LHCN-M2 (cell line): ENCODE data around the gene IQSEC3. TPM values are rescaled to one million over a fixed set of nuclear protein-coding genes. Genes with fewer than 3 reads are reported as not detected.
"Not testable (repeated sequence)": the region's sequence is repeated elsewhere in the genome, so short reads cannot be mapped to it uniquely, and the experiment has no call there.

ENCODE experiments used
- DNase-seq: peaks from one replicate; pipeline ENCODE4 v3.0.0-alpha.2; 2012; ENCODE audit warnings: low read depth
- total RNA-seq: library from RNA; depleted of rRNA; stranded (reverse); fragments of >200 nt; gene quantifications from 2 replicates; pipeline ENCODE4 v1.2.3, GENCODE V29; 2014

The IQSEC3 gene
- total RNA-seq, 1 experiment from 2014 or later: not detected

DNA sequence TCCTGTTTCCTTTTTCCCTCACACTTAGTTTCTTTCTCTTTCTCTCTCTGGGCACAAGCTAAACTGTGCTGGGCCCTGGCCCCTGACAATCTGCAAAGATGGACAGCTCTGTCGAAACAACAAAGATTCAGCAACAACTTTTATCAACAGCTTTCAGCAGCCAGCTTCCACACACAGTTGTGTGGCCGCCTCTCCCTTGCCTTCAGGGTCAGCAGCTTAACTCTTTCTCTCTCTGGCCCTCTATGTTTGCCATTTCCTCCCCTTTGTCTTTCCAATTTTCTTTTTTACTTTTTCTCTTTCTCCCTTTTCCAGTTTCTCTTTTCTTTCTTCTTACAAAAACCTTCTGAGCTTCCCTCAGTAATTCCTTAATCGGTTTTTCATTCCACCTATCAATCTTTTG, 43.3 kb downstream of the IQSEC3 start:
- no peak for DNase-seq

DNA sequence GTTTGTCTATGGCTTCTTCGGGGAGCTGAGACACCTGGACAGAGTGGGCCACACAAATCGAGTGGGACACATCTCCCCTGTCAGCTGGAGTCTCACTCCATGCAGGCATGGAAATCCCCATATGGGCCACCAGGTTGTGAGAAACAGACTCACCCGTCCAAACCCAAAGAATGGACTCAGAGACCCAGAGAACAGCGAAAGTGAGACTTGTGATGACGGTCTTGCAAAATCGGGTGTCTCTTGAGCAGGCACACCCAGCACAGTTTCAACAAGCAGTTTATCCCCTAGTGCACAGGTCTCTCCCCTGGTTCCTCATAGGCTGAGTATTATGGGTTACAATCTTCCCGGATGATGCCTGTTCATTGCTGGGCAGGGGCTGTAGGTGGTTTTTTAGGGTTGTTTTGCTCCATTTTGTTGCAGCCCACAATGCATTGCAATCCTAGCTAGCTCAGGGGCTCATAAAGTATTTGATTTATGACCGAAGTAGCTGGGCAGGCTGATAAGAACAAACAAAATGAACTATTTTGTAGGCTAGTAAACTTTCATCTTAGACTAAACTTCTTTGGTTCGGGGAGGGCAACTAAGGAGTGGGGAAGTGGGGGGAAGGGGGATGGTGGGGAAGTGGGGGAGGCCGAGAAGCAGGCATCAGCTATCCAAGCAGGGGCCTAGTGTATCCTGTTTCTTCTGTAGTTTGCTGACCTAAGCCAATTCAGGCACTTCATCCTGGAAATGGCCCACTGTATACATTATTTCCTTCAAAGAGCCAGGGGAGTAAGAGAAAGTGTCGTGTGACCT, 45.3 kb downstream of the IQSEC3 start:
- DNase-seq: no peak

DNA sequence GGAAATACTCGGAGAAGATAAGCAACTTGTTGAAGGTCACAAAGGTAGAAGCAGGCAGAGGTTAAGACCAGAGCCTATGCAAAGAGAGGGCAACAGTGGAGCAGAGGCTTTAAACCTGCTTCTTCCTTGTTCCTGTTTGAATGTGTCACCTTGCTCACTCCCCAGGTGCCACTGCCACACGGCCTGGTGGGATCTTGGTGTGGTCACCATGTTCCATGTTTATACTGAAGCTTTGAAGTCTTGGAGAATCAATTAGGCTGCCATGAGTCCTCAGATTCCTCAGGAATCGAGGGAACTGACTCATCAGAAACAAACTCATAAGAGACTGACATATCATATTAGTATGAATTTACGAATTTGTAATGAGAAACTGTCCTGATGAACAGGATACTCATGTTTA, 46.8 kb downstream of the IQSEC3 start:
- no peak for DNase-seq

DNA sequence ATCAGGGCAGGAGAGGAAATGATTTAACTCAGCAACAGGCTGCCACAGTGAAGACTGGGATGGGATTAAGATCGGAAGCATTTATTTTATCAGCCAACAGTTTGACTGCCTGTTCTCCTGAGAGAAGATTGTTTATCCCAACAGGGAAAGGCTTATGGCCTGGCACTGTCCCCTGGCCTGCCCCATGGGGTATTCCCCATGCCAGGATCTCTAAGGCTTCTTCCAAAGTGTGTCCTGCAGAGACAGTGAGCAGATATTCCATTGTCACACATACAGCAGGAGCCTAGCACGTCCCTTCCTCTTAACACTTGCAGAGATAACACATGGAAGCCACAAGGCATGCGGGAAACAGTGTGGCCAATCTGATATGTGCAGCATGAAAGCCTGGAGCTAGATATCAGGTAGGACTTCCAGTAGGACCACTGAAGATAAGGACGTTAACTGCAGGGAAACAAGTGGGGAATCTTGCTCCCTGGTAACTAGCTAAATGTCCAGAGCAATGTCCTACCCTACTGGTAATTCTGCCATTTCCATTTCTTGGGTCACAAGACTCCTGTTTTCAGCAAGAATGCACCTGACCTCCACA, 48.2 kb downstream of the IQSEC3 start:
- no peak for DNase-seq

DNA sequence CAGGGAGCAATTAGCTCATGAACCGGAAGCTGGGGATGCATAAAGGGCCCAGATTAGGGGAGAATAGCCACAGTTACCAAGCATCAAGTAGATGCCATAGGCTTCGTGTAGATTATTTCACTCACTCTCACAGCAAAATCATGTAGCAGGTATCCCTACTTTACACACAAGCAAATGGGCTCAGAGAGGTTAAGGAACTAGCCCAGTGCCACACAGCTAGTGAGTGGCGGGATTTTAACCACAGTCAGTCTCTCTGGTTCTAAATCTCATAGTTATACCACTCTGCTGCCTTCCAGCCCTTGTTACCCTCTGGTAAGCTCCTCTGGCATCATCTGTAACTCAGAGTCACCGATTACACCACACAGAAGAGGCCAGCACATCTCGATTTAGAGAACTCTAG, 49.0 kb downstream of the IQSEC3 start:
- DNase-seq: no peak

DNA sequence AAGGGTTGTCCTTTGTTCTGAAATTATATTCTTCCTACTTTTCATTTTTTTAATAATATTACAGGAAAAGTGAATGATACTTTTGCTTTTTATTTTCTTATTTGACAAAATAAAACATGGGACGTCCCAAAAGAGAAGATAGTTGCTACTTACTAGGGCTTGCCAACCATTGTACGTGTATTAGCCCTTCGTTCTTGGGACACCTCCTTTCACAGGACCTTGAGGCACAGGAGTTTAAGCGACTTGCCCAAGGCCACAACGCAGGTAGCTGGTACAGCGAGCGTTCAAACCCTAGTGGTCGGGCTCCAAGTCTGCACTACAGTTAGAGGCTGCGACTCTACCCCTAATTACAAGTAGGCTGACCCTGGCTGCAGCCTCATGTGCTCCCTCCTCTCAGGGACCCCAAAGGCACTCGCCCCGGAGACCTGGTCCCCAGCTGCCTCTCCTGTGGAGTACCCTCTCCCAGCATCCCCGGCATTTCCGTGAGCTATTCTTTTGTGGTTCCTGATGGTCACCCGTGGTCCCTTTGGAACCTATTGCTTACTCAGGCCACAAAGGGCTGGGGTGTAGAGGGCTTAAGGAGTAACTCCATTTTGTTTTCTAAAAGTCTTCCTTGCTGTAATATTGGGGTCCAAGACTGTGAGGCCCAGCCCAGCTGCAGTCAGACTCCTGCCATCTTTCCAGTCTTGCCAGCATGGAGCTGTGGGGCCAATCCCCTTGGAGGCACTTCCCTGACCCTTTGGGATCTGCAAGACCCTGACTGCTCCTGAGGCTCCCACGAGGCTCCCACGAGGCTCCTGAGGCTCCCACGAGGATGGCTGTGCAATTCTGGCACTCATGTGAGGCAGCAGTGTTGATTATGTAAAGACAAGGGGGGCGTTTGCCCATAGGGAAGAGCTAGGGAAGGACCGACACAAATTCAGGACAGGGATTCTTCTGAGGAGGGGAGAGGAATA, 49.7 kb downstream of the IQSEC3 start:
- DNase-seq: no peak

DNA sequence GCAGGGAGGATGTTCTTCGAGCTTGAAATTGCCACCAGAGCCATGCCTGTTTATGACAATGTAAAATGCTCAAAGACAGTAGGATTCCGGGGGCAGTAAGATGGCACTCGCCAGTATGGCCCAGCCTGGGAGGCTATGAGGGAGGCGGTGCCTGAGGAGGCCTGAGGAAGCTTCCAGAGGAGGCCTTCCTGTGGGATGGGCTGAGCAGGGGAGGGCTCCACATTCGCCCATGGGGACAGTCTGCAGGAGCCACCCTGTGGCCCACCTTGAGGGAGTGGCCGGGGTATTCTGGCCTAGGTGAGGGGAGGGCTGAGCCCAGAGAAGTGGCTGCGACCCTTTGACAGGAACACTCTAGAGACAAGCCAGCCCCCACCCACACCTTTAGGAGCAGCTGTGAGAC, 50.7 kb downstream of the IQSEC3 start:
- DNase-seq: no peak

DNA sequence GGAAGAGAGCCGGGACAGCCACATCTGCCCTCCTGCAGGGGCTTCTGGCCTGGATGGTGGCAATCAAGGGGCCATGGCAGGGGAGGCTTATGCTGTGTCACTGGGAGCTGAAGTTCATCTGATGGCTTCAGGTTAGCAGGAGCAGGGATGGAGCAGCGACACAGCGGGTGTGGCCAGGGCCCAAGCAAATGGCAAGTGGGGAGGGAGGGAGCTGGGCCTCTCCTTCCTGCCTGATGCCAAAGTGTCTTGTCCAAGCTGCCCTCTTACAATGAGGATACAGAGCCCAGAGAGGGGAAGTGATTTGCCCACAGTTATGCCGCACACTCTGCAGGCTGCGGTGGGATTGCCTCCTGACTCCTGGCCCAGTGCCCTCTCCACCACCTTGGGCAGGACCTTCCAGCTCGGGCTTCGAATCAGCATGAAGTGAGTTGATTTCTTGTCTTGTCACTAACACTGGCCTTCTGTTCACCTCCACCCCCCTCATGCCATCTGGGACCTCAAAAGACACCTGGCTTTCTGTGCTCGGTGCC, 51.3 kb downstream of the IQSEC3 start:
- no peak for DNase-seq

DNA sequence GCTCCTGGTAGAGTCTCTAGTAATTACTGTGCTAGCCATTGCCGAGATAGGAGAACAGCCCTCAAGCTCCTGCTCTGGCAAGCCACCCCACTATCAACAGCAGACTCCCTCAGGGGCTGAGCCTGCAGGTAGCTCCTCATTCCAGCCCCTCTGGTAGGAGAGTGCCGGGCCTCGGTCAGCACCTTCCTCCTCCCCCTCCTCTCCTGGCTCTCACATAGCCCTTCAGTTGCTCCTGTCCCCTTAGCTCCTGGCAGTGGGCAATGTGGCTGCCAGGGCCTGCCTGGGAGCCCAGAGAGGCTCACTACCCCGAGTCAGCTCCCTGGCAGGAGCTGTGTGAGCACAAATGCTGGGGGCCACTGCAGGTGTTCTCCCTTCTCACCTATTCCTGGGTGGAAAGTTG, 52.0 kb downstream of the IQSEC3 start:
- no peak for DNase-seq

DNA sequence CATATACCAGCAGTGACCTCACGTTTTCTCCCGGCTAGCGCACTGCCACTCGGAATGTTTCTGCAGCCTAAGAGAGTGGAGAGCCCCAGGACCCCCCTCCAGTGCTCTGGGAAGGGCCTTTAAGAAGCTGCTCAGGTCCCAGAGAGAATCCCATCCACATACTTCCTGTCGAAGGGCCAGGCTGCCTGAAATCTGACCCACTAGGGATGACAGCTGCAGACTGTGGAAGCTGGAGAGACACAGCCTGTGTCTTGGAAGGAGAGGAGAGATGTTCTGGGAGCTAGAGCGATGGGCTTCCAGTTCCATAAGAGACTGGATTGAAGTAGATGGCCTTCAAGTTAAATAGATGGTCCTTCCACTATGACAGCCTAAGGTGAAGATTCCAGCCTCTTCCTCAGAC, 54.4 kb downstream of the IQSEC3 start:
- DNase-seq: no peak

DNA sequence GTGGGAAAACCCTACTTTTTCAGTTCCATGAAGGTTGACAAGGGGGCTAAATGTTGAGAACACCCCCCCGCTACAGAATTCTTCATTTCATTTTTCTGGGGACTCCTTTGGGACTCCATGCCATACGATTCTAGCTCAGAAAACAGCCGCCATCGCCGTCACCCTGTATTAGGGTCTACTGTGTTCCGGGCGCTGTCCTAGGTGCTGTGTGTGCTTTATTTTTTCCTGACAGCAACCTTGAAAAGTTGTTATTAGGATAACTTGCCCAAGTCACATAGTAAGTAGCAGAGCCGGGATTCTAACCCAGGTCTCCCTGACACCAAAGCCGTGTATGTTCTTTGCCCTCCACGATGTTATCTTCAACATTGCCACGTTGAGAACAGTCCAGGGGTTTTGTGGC, 55.1 kb downstream of the IQSEC3 start:
- no peak for DNase-seq

DNA sequence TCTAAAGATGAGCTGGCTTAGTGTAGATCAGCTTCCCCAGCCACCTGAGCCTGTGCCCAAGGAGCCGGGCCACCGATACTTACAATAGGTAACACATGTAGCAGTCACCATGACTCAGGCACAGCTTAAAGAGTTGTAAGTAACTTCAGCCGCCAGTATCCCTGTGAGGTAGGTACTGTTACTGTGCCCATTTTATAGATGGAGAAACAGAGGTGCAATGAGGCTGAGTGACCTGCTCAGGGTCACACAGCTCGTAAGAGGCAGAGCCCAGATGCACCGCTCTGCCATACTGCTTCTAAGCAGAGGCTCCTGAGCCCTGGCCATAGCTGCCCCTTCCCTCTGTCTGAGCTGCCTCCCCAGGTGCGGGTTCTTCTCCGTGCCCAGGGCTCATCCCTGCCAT, 58.5 kb downstream of the IQSEC3 start:
- no peak for DNase-seq

DNA sequence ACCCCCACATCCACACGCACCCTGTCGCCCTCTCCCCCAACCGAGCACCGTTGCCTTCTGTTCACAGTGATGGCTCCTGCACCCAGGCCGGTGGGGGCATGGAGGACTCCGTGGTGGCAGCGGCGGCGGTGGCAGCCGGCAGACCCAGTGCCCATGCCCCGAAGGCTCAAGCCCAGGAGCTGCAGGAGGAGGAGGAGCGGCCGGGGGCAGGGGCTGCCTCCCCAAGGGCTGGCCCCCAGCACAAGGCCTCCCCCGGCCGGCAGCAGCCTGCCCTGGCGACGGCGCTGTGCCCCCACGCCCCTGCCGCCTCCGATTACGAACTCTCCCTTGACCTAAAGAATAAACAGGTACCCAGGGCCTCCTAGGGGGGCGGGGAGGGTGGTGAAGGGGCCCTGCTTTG, 59.0 kb downstream of the IQSEC3 start:
- no peak for DNase-seq

DNA sequence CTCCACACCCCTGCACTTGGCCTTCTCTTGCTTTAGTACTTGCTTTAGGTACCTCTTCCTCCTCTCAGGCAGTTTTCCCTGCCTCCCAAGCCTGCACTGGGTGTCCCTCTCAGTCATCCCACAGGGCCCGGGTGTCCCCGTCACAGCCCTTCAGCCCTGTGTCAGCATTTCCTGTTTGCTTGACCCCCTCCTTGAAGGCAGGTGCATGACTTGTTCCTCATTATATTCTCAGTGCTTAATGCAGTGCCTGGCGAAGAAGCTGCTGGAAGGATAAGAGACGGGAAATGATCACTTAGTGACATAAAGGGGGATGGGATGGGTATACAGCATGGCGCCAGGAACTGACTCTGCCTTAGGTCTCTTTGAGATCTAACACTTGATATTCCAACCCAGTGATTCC, 61.5 kb downstream of the IQSEC3 start:
- no peak for DNase-seq

DNA sequence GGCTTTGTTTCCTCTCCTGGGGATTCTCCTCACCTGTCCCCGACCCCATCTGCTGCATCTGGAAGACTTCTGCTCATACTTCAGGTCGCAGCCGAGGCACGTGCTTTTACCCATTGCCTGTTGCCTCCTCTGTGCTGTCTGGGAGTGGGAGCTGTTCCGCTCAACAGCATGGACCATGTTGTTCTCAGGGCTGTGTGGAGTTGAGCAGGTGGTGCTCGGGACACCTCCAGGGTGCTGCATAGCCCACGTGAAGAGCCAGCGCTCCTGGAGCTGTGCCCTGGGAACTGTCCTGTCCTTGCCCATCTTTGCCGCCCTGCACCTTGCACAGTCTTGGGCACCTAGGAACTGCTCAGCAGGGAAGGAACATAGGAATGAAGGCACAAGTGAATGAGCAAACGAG, 62.4 kb downstream of the IQSEC3 start:
- DNase-seq: no peak

DNA sequence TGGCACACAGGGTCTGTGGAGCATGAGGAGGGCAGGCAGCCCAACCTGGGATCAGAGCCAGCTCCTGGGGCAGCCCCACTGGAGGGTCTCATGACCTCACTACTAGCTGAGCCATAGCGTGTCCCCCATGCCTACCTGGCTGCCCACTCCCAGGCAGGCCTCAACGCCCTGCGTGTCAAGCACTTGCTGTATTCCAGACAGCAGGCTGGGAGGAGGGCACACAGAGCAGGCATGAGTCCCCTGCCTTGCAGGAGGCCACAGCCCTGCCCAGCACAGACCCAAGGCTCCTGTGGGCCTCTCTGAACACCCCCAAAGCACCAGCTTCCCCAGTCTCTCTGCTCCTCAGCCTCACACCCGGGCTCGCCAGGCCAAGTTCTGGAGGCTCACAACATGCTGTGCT, 64.0 kb downstream of the IQSEC3 start:
- no peak for DNase-seq

DNA sequence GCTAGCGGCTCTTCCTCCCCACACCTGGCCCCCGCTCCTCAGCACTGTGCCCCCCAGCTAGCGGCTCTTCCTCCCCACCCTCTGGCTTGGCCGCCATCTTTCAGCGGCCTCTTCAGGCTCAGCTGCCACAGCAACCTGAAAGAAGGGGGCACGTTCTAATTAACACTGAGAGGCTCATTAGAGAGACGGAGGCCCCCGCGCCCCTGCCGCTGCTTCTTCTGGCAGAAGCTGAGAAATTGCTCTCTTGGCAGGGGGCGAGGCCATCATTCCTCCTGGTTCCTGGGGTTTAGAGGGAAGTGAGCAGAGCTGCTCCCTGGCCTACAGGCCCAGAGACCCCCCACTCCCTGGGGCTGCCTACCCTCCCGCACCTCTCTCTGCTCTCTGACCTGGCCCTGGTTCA, 64.4 kb downstream of the IQSEC3 start:
- no peak for DNase-seq

DNA sequence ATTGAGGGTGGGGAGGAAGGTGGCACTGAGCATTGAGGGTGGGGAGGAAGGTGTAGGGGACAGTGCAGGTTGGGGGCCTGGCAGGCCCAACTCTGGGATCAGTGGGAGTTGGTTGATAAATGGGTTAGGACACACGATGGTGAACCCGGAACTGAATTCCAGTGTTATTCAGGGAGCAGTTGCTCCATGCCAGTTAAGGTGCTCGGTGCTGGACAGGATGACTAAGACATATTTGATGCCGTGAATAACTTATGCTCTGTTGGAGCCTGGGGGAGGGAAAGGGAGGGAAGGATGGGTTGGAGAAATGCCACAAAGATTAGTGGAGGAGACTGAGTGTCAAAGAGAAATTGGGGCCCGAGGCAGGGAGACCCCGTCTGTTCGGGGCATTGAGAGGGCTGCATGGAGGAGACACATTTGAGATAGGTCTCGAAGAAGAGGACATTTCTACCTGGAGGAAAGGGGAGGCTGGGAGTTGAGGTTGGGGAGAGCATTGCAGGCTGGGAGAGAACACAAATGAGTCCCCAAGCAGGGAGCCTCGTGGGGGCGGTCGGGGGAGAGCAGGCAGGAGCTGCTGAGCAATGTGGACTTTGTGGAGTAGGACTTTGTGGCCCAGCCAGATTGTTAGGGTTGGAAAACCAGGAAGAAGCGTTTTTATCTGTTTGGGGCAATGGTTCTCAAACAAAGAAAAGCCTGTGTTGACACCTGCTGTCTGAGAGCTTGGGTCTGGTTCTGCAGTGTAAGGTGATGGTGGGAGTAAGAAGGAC, 65.3 kb downstream of the IQSEC3 start:
- no peak for DNase-seq

DNA sequence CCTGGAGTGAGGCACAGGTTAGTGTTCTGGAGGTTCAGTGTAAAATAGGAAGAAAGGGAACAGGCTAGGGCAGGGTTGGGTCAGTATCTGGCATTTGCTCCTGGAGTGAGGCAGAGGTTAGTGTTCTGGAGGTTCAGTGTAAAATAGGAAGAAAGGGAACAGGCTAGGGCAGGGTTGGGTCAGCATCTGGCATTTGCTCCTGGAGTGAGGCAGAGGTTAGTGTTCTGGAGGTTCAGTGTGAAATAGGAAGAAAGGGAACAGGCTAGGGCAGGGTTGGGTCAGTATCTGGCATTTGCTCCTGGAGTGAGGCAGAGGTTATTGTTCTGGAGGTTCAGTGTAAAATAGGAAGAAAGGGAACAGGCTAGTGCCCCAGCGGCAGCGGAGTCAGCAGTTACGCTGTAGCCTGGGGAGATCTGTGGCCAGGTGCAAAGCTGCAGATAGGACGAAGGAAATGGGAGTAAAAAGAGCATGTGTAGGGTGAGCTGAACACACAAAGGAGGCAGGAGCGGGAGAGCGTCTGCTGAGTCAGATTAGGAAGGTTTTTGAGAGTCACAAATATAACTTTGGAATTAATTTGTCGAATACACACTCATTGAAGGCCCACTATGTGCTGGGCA, 67.2 kb downstream of the IQSEC3 start:
- not testable (repeated sequence) for DNase-seq

DNA sequence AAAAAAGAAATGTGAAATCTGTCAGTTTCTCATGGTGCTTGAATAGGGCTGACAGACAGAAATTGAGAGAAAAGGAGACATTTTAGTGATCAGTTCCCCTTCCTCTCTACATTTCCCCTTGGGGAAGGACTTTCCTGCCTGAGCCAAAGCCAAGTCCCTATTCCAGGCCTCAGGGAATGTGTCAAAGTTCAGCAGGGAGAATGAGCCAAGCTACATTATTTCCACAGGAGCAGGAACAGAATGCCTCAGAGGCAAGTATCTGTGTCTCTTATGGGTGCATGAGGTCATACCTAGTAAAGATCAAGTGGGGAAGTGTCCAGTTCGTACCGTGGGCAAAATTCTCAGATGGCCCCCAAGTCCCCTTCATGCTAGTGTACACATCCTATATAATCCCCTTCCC, 68.6 kb downstream of the IQSEC3 start:
- no peak for DNase-seq
